HG03066 (cell line): ENCODE measurements around the gene ZDHHC22.

Experiments used
- ATAC-seq: cut with Tn5 transposase; IDR thresholded peaks from one replicate; pipeline ENCODE4 v1.9.1; 2021; ENCODE audit warnings: low read depth; ENCODE audit not compliant: unreplicated experiment

ZDHHC22 gene

GRCh38 chr14:77085538-77085937 is 56.1 kb downstream of the ZDHHC22 start:
- no peak for ATAC-seq

DNA sequence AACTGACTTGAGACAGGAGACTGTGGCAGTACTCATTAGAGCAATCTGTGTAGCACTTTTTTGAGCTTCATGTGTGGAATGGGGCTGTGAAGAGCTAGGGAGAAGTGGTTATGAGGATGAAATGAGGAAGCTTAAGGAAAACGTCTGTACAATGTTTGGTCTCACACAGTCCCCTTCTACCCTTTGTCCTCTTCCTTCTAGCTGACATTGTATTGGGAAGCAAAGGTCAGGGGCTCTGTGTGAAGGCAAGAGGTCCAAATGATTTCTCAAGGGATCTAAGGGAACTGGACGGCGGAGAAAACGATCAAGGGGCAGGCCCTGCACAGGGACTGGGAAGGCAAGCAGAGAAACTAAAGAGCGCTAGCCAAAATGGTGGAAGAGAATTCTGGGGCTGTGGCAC is 56.6 kb downstream of the ZDHHC22 start:
- no peak for ATAC-seq

DNA sequence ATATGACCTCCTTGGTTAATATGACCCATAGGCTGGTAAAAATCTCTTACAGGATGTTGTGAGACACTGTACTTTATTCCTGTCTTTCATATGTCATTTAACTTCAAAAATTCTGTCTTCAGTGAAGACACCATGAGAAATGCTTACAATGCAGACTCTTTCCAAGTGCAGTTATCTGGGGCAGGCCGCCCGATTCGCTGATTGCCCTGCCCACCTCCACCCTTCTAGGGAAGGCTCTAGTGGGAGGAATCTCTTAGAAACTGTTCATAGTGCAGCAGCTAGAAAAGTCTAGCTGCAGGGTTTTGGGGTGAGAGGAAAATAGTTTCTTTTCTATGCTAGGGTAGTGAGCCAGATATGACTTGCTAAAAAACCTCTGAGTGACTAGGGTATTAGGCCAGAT is 58.5 kb downstream of the ZDHHC22 start:
- ATAC-seq, result no peak

DNA sequence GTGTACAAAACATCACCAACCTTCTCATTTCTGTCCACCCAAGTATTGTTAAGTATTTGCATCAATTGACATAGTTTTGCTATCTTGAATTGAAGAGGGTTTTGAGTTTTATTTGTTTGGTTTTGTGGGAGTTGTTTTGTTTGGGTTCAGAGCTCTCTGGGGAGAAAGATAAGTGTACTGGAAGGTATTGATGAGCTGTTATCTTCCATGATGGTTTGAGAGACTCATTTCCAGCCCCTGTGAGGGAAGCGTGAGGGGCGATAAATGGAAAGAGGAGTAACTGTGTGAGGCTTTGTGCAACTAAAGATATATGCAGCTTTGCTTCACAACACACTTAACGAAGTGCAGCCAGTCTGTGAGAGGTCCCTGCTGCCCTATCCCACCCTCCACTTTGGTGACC is 59.2 kb downstream of the ZDHHC22 start:
- ATAC-seq, result no peak
